ENCODE results near the gene TAF1C. TPM values are rescaled to one million over a fixed set of nuclear protein-coding genes. Genes with fewer than 3 reads are reported as not detected.

The TAF1C gene
- total RNA-seq, 1 experiment from 2014 or later: 31.9 TPM

DNA sequence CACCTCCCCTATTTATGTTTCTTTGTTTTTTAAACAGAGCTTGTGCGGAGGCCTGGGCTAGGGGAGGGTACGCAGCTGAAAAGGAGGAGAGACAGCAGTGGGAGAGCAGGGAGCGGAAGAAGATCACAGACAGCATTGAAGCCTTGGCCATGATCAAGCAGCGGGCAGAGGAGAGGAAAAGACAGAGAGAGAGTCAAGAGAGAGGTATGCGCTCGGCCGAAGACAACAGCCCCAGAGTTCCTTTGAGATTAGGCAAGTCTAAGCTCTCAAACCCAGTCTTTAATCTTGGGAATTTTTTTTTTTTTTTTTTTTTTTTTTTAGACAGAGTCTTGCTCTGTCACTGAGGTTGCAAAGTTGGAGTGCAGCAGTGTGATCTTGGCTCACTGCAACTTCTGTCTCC, 21.1 kb downstream of the TAF1C start:
- BruUV-seq (replicated peaks): no TSS peak
- no peaks in the 10 kb centered on the region for H3K4me1 ChIP-seq (ENCODE audit: control insufficient read depth, insufficient read depth, low read length)
- H3K27ac ChIP-seq (ENCODE audit: low read length): no peak overlapping the region
- H3K4me3 ChIP-seq (ENCODE audit: low read depth in 2 of 2, low read length in 2 of 2): no peak overlapping the region
- intact Hi-C loops (cut with micrococcal nuclease; ENCODE audit: unreplicated experiment) (no loop called here), in situ Hi-C loops (cut with HindIII; ENCODE audit: low pct_unique_long_range_greater_than_20kb, low sequenced_read_pairs) (no loop called here)
- ATAC-seq: no peak
- CTCF ChIA-PET: no interaction called here
- POLR2A ChIA-PET: no interaction called here
- H3K9me3 ChIP-seq (ENCODE audit: control insufficient read depth, insufficient read depth, low read depth, low read length): no peaks in the 10 kb centered on the region
- no peak for DNase-seq (ENCODE audit: low read depth, low spot score)
- TF ChIP-seq SIN3A (IDR thresholded peaks at IDR 0.05; ENCODE audit: borderline replicate concordance, insufficient read depth, low read depth, low read length): no peak
- TF ChIP-seq, protein P1, sequence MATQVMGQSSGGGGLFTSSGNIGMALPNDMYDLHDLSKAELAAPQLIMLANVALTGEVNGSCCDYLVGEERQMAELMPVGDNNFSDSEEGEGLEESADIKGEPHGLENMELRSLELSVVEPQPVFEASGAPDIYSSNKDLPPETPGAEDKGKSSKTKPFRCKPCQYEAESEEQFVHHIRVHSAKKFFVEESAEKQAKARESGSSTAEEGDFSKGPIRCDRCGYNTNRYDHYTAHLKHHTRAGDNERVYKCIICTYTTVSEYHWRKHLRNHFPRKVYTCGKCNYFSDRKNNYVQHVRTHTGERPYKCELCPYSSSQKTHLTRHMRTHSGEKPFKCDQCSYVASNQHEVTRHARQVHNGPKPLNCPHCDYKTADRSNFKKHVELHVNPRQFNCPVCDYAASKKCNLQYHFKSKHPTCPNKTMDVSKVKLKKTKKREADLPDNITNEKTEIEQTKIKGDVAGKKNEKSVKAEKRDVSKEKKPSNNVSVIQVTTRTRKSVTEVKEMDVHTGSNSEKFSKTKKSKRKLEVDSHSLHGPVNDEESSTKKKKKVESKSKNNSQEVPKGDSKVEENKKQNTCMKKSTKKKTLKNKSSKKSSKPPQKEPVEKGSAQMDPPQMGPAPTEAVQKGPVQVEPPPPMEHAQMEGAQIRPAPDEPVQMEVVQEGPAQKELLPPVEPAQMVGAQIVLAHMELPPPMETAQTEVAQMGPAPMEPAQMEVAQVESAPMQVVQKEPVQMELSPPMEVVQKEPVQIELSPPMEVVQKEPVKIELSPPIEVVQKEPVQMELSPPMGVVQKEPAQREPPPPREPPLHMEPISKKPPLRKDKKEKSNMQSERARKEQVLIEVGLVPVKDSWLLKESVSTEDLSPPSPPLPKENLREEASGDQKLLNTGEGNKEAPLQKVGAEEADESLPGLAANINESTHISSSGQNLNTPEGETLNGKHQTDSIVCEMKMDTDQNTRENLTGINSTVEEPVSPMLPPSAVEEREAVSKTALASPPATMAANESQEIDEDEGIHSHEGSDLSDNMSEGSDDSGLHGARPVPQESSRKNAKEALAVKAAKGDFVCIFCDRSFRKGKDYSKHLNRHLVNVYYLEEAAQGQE (IDR thresholded peaks at IDR 0.05; ENCODE audit: insufficient read depth in 1 of 2, low read depth in 2 of 2, low read length in 1 of 2): no peak
- no peak for TF ChIP-seq TCF7L2 (IDR thresholded peaks at IDR 0.05; ENCODE audit: low read depth, low read length)
- TF ChIP-seq POLR2AphosphoS5 (IDR thresholded peaks at IDR 0.05; ENCODE audit: low read depth, low read length): no peak
- TF ChIP-seq CTCF (IDR thresholded peaks at IDR 0.05): no peak
- H3K27me3 ChIP-seq (ENCODE audit: control insufficient read depth, insufficient read depth, low read length): 0 out of 2 replicates have a peak, but pooled peaks cover 3% of the 10 kb centered on the region
- no peaks in the 10 kb centered on the region for H3K36me3 ChIP-seq (ENCODE audit: control insufficient read depth, insufficient read depth, low read length)

DNA sequence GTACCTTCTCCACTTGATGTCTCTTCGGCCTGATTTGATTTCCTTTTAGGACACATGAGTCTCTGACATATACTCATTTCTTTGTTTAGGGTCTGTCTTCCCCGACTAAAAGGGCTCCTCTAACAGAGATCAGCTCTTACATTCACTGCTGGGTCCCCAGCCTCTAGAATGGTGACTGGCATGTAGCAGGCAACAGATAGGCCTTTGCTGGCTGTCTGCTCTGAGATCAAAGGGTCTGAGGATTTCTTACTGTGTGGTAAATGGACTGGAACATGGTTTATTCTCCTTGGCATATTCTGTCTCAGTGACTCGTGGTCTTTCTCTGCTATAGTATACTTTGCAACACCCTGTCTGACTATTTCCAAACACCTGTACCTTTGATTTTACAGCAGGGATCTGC, 25.1 kb downstream of the TAF1C start:
- Histone ChIP-seq H3K4me1 (ENCODE audit: control insufficient read depth, insufficient read depth, low read length) (no peaks in the 10 kb centered on the region; the same call in 1 of the 2 replicates), H3K36me3 (ENCODE audit: control insufficient read depth, insufficient read depth, low read length) (no peaks in the 10 kb centered on the region), H3K9me3 (ENCODE audit: control insufficient read depth, insufficient read depth, low read depth, low read length) (no peaks in the 10 kb centered on the region), H3K27ac (ENCODE audit: low read length) (no peak overlapping the region), H3K4me3 (ENCODE audit: low read depth in 2 of 2, low read length in 2 of 2) (no peak overlapping the region), H3K27me3 (ENCODE audit: control insufficient read depth, insufficient read depth, low read length) (0 out of 2 replicates have a peak, but pooled peaks cover 3% of the 10 kb centered on the region)
- intact Hi-C loops (cut with micrococcal nuclease; ENCODE audit: unreplicated experiment): no loop called here
- no peak for DNase-seq (ENCODE audit: low read depth, low spot score)
- no peak for TF ChIP-seq CTCF (IDR thresholded peaks at IDR 0.05)
- no peak for TF ChIP-seq TCF7L2 (IDR thresholded peaks at IDR 0.05; ENCODE audit: low read depth, low read length)
- ChIA-PET POLR2A (no interaction called here), CTCF (no interaction called here)
- in situ Hi-C loops (cut with HindIII; ENCODE audit: low pct_unique_long_range_greater_than_20kb, low sequenced_read_pairs): no loop called here
- no TSS peak for BruUV-seq (replicated peaks)
- ATAC-seq: no peak
